Glomerular visceral epithelial cell (primary cell): ENCODE data around the gene KRTCAP2.

Experiments used
- DNase-seq: peaks from one replicate; pipeline ENCODE4 v3.0.0-alpha.2; 2016; ENCODE audit errors: extremely low spot score

KRTCAP2 gene

DNA sequence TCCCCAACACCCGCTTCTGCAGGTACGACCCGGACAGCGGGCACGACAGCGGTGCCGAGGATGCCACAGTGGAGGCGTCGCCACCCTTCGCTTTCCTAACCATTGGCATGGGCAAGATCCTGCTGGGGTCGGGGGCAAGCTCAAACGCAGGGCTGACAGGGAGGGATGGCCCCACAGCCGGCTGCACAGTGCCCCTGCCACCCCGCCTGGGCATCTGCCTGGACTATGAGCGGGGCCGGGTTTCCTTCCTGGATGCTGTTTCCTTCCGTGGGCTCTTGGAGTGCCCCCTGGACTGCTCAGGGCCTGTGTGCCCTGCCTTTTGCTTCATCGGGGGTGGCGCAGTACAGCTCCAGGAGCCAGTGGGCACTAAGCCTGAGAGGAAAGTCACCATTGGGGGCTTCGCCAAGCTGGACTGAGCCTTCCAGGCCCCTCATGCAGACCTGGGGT is 10.7 kb upstream of the KRTCAP2 start:
- DNase-seq: no peak

- no peak for DNase-seq
Observed at GRCh38 chr1:155182052-155182550, 9.0 kb upstream of the KRTCAP2 start.

DNA sequence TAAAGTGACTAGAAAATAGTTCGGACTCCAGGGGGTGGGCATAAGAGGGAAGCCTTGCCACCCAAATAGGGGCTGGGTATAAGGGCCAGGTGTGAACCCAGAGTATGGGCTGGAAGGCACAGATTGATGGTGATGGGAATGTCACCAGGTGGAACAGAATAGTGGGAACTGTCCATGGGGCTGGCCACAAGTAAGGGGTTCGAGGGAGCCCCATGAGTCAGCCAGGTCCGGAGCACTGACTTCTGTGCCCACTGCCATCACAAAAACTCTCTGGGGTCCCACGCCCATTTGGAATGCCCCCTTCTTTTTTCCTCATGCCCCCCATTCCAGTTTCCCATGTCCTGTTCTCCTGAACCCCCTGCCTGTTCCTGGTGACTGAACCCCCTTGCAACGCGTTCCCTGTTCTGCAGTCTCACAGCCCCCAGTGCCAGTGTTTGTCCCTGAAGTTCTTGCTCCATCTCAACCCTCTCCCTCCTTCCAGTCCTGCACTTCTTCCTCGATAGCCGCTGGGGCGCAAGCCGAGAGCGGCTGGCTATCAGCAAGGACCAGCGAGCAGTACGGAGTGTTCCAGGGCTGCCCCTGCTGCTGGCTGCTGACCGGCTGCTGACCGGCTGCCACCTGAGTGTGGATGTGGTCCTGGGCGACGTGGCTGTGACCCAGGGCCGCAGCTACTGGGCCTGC is 8.4 kb upstream of the KRTCAP2 start:
- DNase-seq: no peak

GRCh38 chr1:155179112-155180031 is 6.3 kb upstream of the KRTCAP2 start:
- no peak for DNase-seq

GRCh38 chr1:155178441-155179111 is 5.5 kb upstream of the KRTCAP2 start:
- DNase-seq: no peak

DNA sequence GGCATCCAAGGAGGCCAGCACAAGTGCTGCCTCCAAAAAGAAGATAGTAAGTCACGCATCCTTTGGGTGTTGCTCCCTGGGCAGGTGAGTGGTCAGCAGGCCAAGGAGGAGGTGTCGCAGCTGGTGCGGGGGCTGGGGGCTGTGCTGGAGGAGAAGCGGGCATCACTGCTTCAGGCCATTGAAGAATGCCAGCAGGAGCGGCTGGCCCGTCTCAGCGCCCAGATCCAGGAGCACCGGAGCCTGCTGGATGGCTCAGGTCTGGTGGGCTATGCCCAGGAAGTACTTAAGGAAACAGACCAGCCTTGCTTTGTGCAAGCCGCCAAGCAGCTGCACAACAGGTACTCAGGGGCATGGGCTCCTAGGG is 4.8 kb upstream of the KRTCAP2 start:
- DNase-seq: no peak

GRCh38 chr1:155177192-155177917 is 4.3 kb upstream of the KRTCAP2 start:
- no peak for DNase-seq

GRCh38 chr1:155176544-155177071 is 3.5 kb upstream of the KRTCAP2 start:
- DNase-seq: peak; percentile 79

DNA sequence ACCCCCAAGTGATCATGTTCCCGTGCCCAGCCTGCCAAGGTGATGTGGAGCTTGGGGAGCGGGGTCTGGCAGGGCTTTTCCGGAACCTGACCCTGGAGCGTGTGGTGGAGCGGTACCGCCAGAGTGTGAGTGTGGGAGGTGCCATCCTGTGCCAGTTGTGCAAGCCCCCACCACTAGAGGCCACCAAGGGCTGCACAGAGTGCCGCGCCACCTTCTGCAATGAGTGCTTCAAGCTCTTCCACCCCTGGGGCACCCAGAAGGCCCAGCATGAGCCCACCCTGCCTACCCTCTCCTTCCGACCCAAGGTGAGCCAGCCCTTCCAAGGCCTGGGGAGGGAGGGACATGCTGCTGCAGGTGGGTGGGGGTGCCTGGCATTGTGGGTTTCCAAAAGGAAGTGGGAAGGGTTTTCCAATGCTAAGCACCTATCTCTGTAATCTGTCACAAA is 2.8 kb upstream of the KRTCAP2 start:
- DNase-seq: no peak

- DNase-seq: no peak
Observed at GRCh38 chr1:155175281-155175926, 2.3 kb upstream of the KRTCAP2 start.

DNA sequence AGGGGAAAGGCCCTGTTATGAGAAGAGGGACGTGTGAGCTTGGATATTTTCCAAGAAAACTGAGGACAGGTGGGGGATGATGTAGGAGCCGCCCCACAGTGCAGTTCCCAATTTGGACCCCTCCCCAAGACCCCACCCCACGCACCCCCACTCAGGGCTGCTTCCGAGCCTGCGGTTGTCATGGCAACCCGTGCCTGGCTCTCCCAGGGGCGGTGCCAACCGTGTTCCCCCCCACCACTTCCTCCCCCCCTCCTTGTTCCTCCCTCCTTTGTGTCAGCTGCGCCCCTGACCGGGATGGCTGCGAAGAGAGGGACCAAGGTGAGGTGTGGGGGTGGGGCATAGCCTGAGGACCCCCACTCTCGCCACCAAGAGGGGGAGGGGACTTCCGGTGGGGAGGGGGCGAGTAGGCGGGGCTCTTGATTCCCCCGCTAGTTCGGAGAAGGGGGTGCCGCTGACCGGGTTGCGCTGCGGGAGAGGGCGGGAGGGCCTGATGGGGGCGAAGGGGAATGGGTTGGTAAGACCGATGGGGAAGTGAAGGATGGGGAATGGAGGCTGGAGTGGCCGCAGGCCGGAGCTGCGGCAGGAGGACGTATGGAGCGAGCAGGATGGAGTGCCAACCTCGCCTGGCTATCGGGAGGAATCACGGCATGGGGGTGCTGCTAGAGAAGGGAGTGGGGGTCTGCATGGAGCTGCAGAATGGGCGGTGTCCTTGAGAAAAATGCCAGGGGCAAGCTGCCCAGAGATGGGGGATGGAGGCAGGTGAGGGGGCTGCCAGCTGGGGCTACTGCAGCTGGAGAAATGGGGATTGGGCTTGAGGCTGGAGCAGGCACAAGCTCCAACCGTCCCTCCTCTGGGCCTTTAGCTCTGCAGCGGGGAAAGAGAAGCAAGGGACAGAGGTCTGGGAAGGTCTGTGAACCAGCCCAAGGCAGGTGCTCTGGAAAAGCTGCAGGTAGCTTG is 1.5 kb upstream of the KRTCAP2 start:
- DNase-seq: peak; percentile 35

GRCh38 chr1:155173478-155174323 is 597 bp upstream of the KRTCAP2 start, which contains the start of gene TRIM46:
Gene TRIM46, plus strand, starts transcription at chr1:155173849. Its CDS starts 118 bp downstream, at chr1:155173967.
- peak; percentile 55 for DNase-seq

DNA sequence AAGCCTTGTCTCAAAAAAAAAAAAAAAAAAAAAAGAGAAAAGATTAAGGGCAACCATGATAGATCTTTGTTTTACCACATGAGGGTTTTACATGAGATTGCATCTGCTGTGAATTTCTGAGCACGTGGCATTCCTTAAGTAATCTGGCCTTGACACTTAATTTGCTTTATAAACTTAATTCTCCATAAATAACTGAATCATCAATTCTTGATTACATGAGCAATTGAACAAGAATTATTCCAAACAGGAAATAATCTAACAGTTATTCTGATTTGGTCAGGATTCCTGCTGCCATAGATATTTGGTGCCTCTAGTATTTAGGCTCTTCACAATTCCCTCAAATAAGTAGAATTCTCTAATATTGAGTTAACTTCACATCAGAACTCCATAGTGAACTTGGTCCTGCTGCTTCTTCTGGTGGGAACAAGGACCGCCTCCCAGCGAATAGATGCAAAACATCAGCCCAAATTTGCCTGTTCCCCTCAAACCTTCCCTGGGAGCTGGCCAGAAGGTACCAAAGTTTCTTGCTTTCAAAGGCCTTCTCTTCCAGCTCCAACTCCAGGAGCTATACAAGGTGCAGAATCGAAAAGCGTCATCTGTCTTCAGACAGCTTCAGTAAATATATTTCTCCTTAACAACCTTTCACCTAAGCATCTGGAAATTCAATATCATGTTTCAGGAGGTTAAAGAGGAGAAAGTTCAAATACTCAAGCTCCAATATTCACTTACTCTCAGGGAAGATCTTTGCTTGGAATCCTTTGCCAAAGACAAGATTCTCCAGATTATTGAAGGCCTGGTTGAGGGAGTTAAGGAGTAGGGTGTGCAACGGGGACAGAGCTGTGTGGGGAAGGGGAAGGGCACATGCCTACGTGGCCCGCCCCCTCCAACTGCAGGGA is 1.0 kb downstream of the KRTCAP2 start:
- DNase-seq: no peak

GRCh38 chr1:155170806-155171205 is 2.3 kb downstream of the KRTCAP2 start:
- DNase-seq: no peak

- no peak for DNase-seq
Observed at GRCh38 chr1:155170101-155170785, 2.9 kb downstream of the KRTCAP2 start.

DNA sequence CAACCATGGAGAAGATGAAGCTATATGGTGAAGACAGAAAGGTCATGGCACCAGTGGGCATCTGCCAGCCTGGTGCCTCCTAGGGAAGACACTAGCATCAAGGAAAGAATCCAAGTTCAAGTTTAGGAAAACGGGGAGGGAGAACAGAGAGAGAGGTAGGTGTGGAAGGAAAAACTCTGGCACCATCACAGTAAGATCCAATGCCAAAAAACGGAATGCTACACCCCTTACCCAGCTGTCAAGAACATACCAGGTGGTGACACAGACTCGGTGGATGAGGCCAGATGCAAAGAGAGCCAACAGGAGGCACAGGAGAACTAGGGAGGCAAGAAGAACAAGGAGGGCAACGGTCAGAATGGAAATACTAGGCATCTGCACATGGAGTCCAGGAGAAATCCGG is 3.6 kb downstream of the KRTCAP2 start:
- DNase-seq: no peak
